Hematopoietic multipotent progenitor cell treated with erythropoietin and hydrocortisone succinate and interleukin-3 and kit ligand, for 4 days (in vitro differentiated cells): ENCODE results near the gene SNF8.

ENCODE experiments used
- DNase-seq: peaks from one replicate; pipeline ENCODE4 v3.0.0-alpha.2; 2015

SNF8 gene

GRCh38 chr17:48928876-48929811 is 15.5 kb downstream of the SNF8 start:
- DNase-seq, result no peak

- DNase-seq, result no peak
These were observed 16.5 kb downstream of the SNF8 start for GRCh38 chr17:48927978-48928745.

- no peak for DNase-seq
These were observed 18.7 kb downstream of the SNF8 start for GRCh38 chr17:48925991-48926342.

GRCh38 chr17:48925251-48925990 is 19.2 kb downstream of the SNF8 start:
- no peak for DNase-seq

GRCh38 chr17:48915459-48916282 is 29.0 kb downstream of the SNF8 start:
- DNase-seq, result no peak

- no peak for DNase-seq
These were observed 32.2 kb downstream of the SNF8 start for GRCh38 chr17:48912476-48912875.

GRCh38 chr17:48910370-48910769 is 34.3 kb downstream of the SNF8 start:
- DNase-seq, result no peak

- DNase-seq, result no peak
These were observed 34.9 kb downstream of the SNF8 start for GRCh38 chr17:48909783-48910182.

- DNase-seq, result peak; percentile 97
These were observed 35.7 kb downstream of the SNF8 start for GRCh38 chr17:48908853-48909394.

- peak; percentile 98 for DNase-seq
These were observed 36.4 kb downstream of the SNF8 start, which contains the start of gene UBE2Z for GRCh38 chr17:48908047-48908843. UBE2Z (plus strand) TSS chr17:48908407; CDS start chr17:48908504, 97 bp downstream.

- peak; percentile 75 for DNase-seq
These were observed 37.0 kb downstream of the SNF8 start for GRCh38 chr17:48907713-48908046.

- no peak for DNase-seq
These were observed 38.6 kb downstream of the SNF8 start for GRCh38 chr17:48905987-48906515.

GRCh38 chr17:48904428-48904827 is 40.2 kb downstream of the SNF8 start:
- DNase-seq, result no peak

GRCh38 chr17:48903401-48903800 is 41.2 kb downstream of the SNF8 start:
- no peak for DNase-seq

GRCh38 chr17:48901241-48901640 is 43.4 kb downstream of the SNF8 start:
- no peak for DNase-seq

GRCh38 chr17:48894886-48895285 is 49.8 kb downstream of the SNF8 start:
- DNase-seq, result no peak

GRCh38 chr17:48893646-48894508 is 50.8 kb downstream of the SNF8 start:
- no peak for DNase-seq

- no peak for DNase-seq
These were observed 51.5 kb downstream of the SNF8 start for GRCh38 chr17:48892940-48893645.

- no peak for DNase-seq
These were observed 54.6 kb downstream of the SNF8 start for GRCh38 chr17:48890086-48890485.
